OCI-LY3 (cell line): ENCODE data around the gene DGKG.

ENCODE experiments used
- H2AFZ ChIP-seq: fragments of 200-600, 300-600 bp; shearing (Covaris generic); 2 replicates; pipeline ENCODE4 v1.6.0; 2014; ENCODE audit warnings: antibody characterized with exemption, low read depth, low read length
- H3K27ac ChIP-seq: fragments of 200-600, 300-600 bp; sonication (generic); 2 replicates; pipeline ENCODE4 v1.5.1; 2014; ENCODE audit warnings: mild to moderate bottlenecking, low read length, moderate library complexity, mixed read lengths
- H3K27me3 ChIP-seq: fragments of 200-600, 300-600 bp; sonication (generic); 2 replicates; pipeline ENCODE4 v1.6.1; 2014; ENCODE audit warnings: low read depth, low read length, mixed read lengths
- H3K36me3 ChIP-seq: fragments of 200-600, 300-600 bp; sonication (generic); replicated peaks from 2 replicates; pipeline ENCODE3; 2014; ENCODE audit warnings: low read depth, low read length, mixed read lengths
- H3K4me1 ChIP-seq: fragments of 300-600, 200-600 bp; sonication (generic); 2 replicates; pipeline ENCODE4 v1.6.1; 2014; ENCODE audit warnings: low read length, mixed read lengths
- H3K4me2 ChIP-seq: fragments of 200-600, 300-600 bp; sonication (generic); 2 replicates; pipeline ENCODE4 v1.6.1; 2014; ENCODE audit warnings: low read length, mixed read lengths
- H3K4me3 ChIP-seq: fragments of 300-600, 200-600 bp; sonication (generic); 2 replicates; pipeline ENCODE4 v1.5.1; 2014; ENCODE audit warnings: antibody characterized with exemption, mild to moderate bottlenecking, low read length, moderate library complexity
- H3K79me2 ChIP-seq: fragments of 300-600, 200-600 bp; shearing (Covaris generic); 2 replicates; pipeline ENCODE4 v1.6.1; 2014; ENCODE audit warnings: mild to moderate bottlenecking, low read length, mixed read lengths
- H3K9ac ChIP-seq: fragments of 300-600, 200-600 bp; shearing (Covaris generic); 2 replicates; pipeline ENCODE4 v1.6.0; 2014; ENCODE audit warnings: mild to moderate bottlenecking, low read length, moderate library complexity
- H3K9me3 ChIP-seq: fragments of 200-600, 300-600 bp; shearing (Covaris generic); 2 replicates; pipeline ENCODE4 v1.6.1; 2014; ENCODE audit warnings: low read length, mixed read lengths; ENCODE audit not compliant: insufficient read depth
- H4K20me1 ChIP-seq: fragments of 200-600, 300-600 bp; sonication (generic); 2 replicates; pipeline ENCODE4 v1.6.1; 2016; ENCODE audit warnings: low read length, mixed read lengths; ENCODE audit not compliant: insufficient read depth
- CTCF ChIP-seq: fragments of 200-600, 300-600 bp; sonication (generic); IDR thresholded peaks from 2 replicates; pipeline ENCODE4 v1.5.1; 2014; ENCODE audit warnings: antibody characterized with exemption, low read length, low read depth
- EZH2phosphoT487 ChIP-seq: fragments of 200-600 bp; shearing (Covaris generic); IDR thresholded peaks from 2 replicates; pipeline ENCODE4 v1.6.1; 2018; ENCODE audit warnings: antibody characterized with exemption, mixed run types, low read depth

The DGKG gene

GRCh38 chr3:186125118-186125517 is 236.9 kb downstream of the DGKG start:
- no peak overlapping the region for H3K9ac ChIP-seq
- H3K27me3 ChIP-seq, result peaks cover 19% of the 10 kb centered on the region
- no peak overlapping the region for H3K4me2 ChIP-seq
- H3K9me3 ChIP-seq, result no peaks in the 10 kb centered on the region
- no peaks in the 10 kb centered on the region for H3K36me3 ChIP-seq
- H4K20me1 ChIP-seq, result no peaks in the 10 kb centered on the region
- no peaks in the 10 kb centered on the region for H3K79me2 ChIP-seq
- no peak overlapping the region for H3K27ac ChIP-seq
- TF ChIP-seq CTCF (no peak), EZH2phosphoT487 (no peak)
- H3K4me3 ChIP-seq, result no peak overlapping the region
- no peak overlapping the region for H2AFZ ChIP-seq
- H3K4me1 ChIP-seq, result no peaks in the 10 kb centered on the region

GRCh38 chr3:186124592-186124991 is 237.4 kb downstream of the DGKG start:
- TF ChIP-seq CTCF (no peak), EZH2phosphoT487 (no peak)
- Histone ChIP-seq H2AFZ (no peak overlapping the region), H3K9ac (no peak overlapping the region), H3K9me3 (no peaks in the 10 kb centered on the region), H3K4me1 (no peaks in the 10 kb centered on the region; the same call in 1 of the 2 replicates), H3K79me2 (no peaks in the 10 kb centered on the region), H3K4me2 (no peak overlapping the region), H4K20me1 (no peaks in the 10 kb centered on the region), H3K27me3 (peaks cover 24% of the 10 kb centered on the region), H3K36me3 (no peaks in the 10 kb centered on the region), H3K27ac (no peak overlapping the region), H3K4me3 (no peak overlapping the region)

GRCh38 chr3:186123012-186123411 is 239.0 kb downstream of the DGKG start:
- Histone ChIP-seq H3K27me3 (peaks cover 38% of the 10 kb centered on the region), H3K27ac (no peak overlapping the region), H4K20me1 (no peaks in the 10 kb centered on the region), H3K9ac (no peak overlapping the region), H3K4me3 (no peak overlapping the region), H3K79me2 (no peaks in the 10 kb centered on the region), H3K4me1 (peaks cover 15% of the 10 kb centered on the region), H2AFZ (no peak overlapping the region), H3K9me3 (no peaks in the 10 kb centered on the region), H3K4me2 (no peak overlapping the region), H3K36me3 (no peaks in the 10 kb centered on the region)
- no peak for TF ChIP-seq EZH2phosphoT487

GRCh38 chr3:186121968-186122367 is 240.1 kb downstream of the DGKG start:
- Histone ChIP-seq H3K27me3 (peaks cover 45% of the 10 kb centered on the region), H3K27ac (no peak overlapping the region), H3K9me3 (no peaks in the 10 kb centered on the region), H4K20me1 (no peaks in the 10 kb centered on the region), H3K4me3 (no peak overlapping the region), H3K4me1 (peaks cover 15% of the 10 kb centered on the region), H2AFZ (no peak overlapping the region), H3K36me3 (no peaks in the 10 kb centered on the region), H3K4me2 (no peak overlapping the region), H3K9ac (no peak overlapping the region), H3K79me2 (no peaks in the 10 kb centered on the region)
- TF ChIP-seq EZH2phosphoT487 (no peak), CTCF (no peak)

- H4K20me1 ChIP-seq, result no peaks in the 10 kb centered on the region
- no peaks in the 10 kb centered on the region for H3K9me3 ChIP-seq
- no peak overlapping the region for H3K9ac ChIP-seq
- H3K27me3 ChIP-seq, result peaks cover 49% of the 10 kb centered on the region
- no peaks in the 10 kb centered on the region for H3K79me2 ChIP-seq
- H3K36me3 ChIP-seq, result no peaks in the 10 kb centered on the region
- peaks cover 15% of the 10 kb centered on the region for H3K4me1 ChIP-seq
- H3K27ac ChIP-seq, result no peak overlapping the region
- H3K4me3 ChIP-seq, result no peak overlapping the region
- H2AFZ ChIP-seq, result no peak overlapping the region
- H3K4me2 ChIP-seq, result no peak overlapping the region
- TF ChIP-seq CTCF, result no peak
- TF ChIP-seq EZH2phosphoT487, result no peak
Measured at GRCh38 chr3:186121278-186121677, 240.8 kb downstream of the DGKG start.
